HEK293 (cell line): Measurements from ENCODE around the gene NCKAP5.

ENCODE experiments used
- CTCF ChIA-PET: fragments of 350-600 bp; formaldehyde crosslinking; extraction: SDS; loops from one replicate; lab custom pipeline; 2021; ENCODE audit warnings: antibody characterized with exemption; lab: Yijun Ruan, JAX
- POLR2A ChIA-PET: fragments of 300-600 bp; formaldehyde crosslinking; extraction: SDS; loops from one replicate; lab custom pipeline; 2020; ENCODE audit warnings: antibody characterized with exemption, inconsistent platforms; lab: Yijun Ruan, JAX
- H3K27ac ChIP-seq: fragments of 200-500 bp; sonication (Bioruptor generic); 2 replicates; pipeline ENCODE4 v1.5.1; 2014; ENCODE audit warnings: low read depth, low read length, control low read depth, inconsistent platforms; ENCODE audit errors: extremely low read depth
- H3K36me3 ChIP-seq, 2 experiments: fragments of 200-500 bp in 1 of 2; sonication (Bioruptor generic) in 1 of 2; 1 replicate in 1 of 2; 2 replicates in 1 of 2; pipeline ENCODE4 v1.5.1; 2014 to 2017; ENCODE audit warnings: inconsistent platforms in 2 of 2, low read length in 2 of 2; ENCODE audit not compliant: control insufficient read depth in 2 of 2, insufficient read depth in 1 of 2
- H3K4me1 ChIP-seq: fragments of 200-500 bp; sonication (Bioruptor generic); 2 replicates; pipeline ENCODE4 v1.5.1; 2014; ENCODE audit warnings: mild to moderate bottlenecking, low read length, inconsistent platforms; ENCODE audit not compliant: control insufficient read depth, insufficient read depth
- H3K4me3 ChIP-seq: 2 replicates; pipeline ENCODE4 v1.5.1; 2011; ENCODE audit warnings: low read depth, mild to moderate bottlenecking, control low read depth, low read length, moderate library complexity
- H3K9me3 ChIP-seq: fragments of 200-500 bp; sonication (Bioruptor generic); 2 replicates; pipeline ENCODE4 v1.5.1; 2014; ENCODE audit warnings: low read depth, low read length, inconsistent platforms; ENCODE audit not compliant: control insufficient read depth, insufficient read depth
- KLF7 ChIP-seq: fragments of 450-650 bp; formaldehyde crosslinking; IDR thresholded peaks from 2 replicates; pipeline ENCODE4 v1.5.1; 2016; ENCODE audit warnings: missing biosample characterization, missing genetic modification characterization, borderline replicate concordance
- KLF9 ChIP-seq: fragments of 450-650 bp; formaldehyde crosslinking; IDR thresholded peaks from 2 replicates; pipeline ENCODE4 v1.5.1; 2016; ENCODE audit warnings: missing biosample characterization, missing genetic modification characterization, low read depth
- MEIS1 ChIP-seq: sonication (generic); formaldehyde crosslinking; IDR thresholded peaks from 2 replicates; pipeline ENCODE4 v1.8.1; 2022; ENCODE audit warnings: missing genetic modification reagents, mild to moderate bottlenecking, borderline replicate concordance
- MZF1 ChIP-seq: fragments of 450-650 bp; formaldehyde crosslinking; IDR thresholded peaks from 2 replicates; pipeline ENCODE4 v1.5.1; 2017; ENCODE audit warnings: missing biosample characterization, missing genetic modification characterization, borderline replicate concordance
- OSR2 ChIP-seq: fragments of 450-650 bp; formaldehyde crosslinking; IDR thresholded peaks from 2 replicates; pipeline ENCODE4 v1.5.1; 2016; ENCODE audit warnings: missing biosample characterization, missing genetic modification characterization
- PRDM4 ChIP-seq: fragments of 450-650 bp; formaldehyde crosslinking; IDR thresholded peaks from 2 replicates; pipeline ENCODE4 v1.5.1; 2017; ENCODE audit warnings: missing biosample characterization, missing genetic modification characterization
- ZNF140 ChIP-seq: fragments of 450-650 bp; formaldehyde crosslinking; IDR thresholded peaks from 2 replicates; pipeline ENCODE4 v1.5.1; 2016; ENCODE audit warnings: missing biosample characterization, missing genetic modification characterization
- ZNF214 ChIP-seq: fragments of 450-650 bp; formaldehyde crosslinking; IDR thresholded peaks from 2 replicates; pipeline ENCODE4 v1.5.1; 2017; ENCODE audit warnings: missing biosample characterization, mild to moderate bottlenecking, missing genetic modification characterization, borderline replicate concordance
- ZNF26 ChIP-seq: fragments of 450-650 bp; formaldehyde crosslinking; IDR thresholded peaks from 2 replicates; pipeline ENCODE4 v1.5.1; 2016; ENCODE audit warnings: missing biosample characterization, missing genetic modification characterization
- ZNF311 ChIP-seq: fragments of 450-650 bp; formaldehyde crosslinking; IDR thresholded peaks from 2 replicates; pipeline ENCODE4 v1.5.1; 2017; ENCODE audit warnings: missing biosample characterization, missing genetic modification characterization, borderline replicate concordance
- ZNF404 ChIP-seq: fragments of 450-650 bp; formaldehyde crosslinking; IDR thresholded peaks from 2 replicates; pipeline ENCODE4 v1.5.1; 2017; ENCODE audit warnings: missing biosample characterization, missing genetic modification characterization
- ZNF416 ChIP-seq: fragments of 450-650 bp; formaldehyde crosslinking; IDR thresholded peaks from 2 replicates; pipeline ENCODE4 v1.5.1; 2016; ENCODE audit warnings: missing biosample characterization, missing genetic modification characterization
- ZNF530 ChIP-seq: fragments of 450-650 bp; formaldehyde crosslinking; IDR thresholded peaks from 2 replicates; pipeline ENCODE4 v1.5.1; 2016; ENCODE audit warnings: low read depth, missing biosample characterization, missing genetic modification characterization
- ZNF626 ChIP-seq: fragments of 450-650 bp; sonication (Bioruptor Pico); formaldehyde crosslinking; IDR thresholded peaks from 2 replicates; pipeline ENCODE4 v1.5.1; 2018; ENCODE audit warnings: missing biosample characterization, missing genetic modification characterization, inconsistent platforms
- ZNF654 ChIP-seq: fragments of 450-650 bp; formaldehyde crosslinking; IDR thresholded peaks from 2 replicates; pipeline ENCODE4 v1.5.1; 2016; ENCODE audit warnings: low read depth, missing biosample characterization, missing genetic modification characterization
- ZNF768 ChIP-seq: fragments of 450-650 bp; formaldehyde crosslinking; IDR thresholded peaks from 2 replicates; pipeline ENCODE4 v1.5.1; 2018; ENCODE audit warnings: missing biosample characterization, mild to moderate bottlenecking, missing genetic modification characterization
- ZNF792 ChIP-seq: fragments of 450-650 bp; formaldehyde crosslinking; IDR thresholded peaks from 2 replicates; pipeline ENCODE4 v1.5.1; 2016; ENCODE audit warnings: missing biosample characterization, missing genetic modification characterization
- ZNF837 ChIP-seq: fragments of 450-650 bp; formaldehyde crosslinking; IDR thresholded peaks from 2 replicates; pipeline ENCODE4 v1.5.1; 2016; ENCODE audit warnings: missing biosample characterization, missing genetic modification characterization
- TF ChIP-seq, protein P1 (sequence below): fragments of 450-650 bp; formaldehyde crosslinking; IDR thresholded peaks from 2 replicates; pipeline ENCODE4 v1.5.1; 2016; ENCODE audit warnings: missing biosample characterization, missing genetic modification characterization, borderline replicate concordance
- TF ChIP-seq, protein P2 (sequence below): fragments of 450-650 bp; formaldehyde crosslinking; IDR thresholded peaks from 2 replicates; pipeline ENCODE4 v1.5.1; 2016; ENCODE audit warnings: missing biosample characterization, missing genetic modification characterization

The NCKAP5 gene

GRCh38 chr2:133570542-133570941, 2.3 kb upstream of the NCKAP5 start:
- no peak for TF ChIP-seq ZNF311
- no peak for TF ChIP-seq ZNF140 (tag by site-specific recombination)
- TF ChIP-seq MEIS1 (CRISPR knock-in tag): no peak
- TF ChIP-seq ZNF837 (tag by site-specific recombination): no peak
- TF ChIP-seq MZF1 (tag by site-specific recombination): no peak
- no peak for TF ChIP-seq KLF7 (tag by site-specific recombination)
- TF ChIP-seq OSR2: no peak
- TF ChIP-seq KLF9 (tag by site-specific recombination): no peak
- no peak for TF ChIP-seq ZNF768 (tag by site-specific recombination)
- TF ChIP-seq ZNF26: no peak
- no peak for TF ChIP-seq ZNF792 (tag by site-specific recombination)
- no peak for TF ChIP-seq ZNF416 (tag by site-specific recombination)
- no peak for TF ChIP-seq ZNF530 (tag by site-specific recombination)
- no peak for TF ChIP-seq ZNF626 (tag by site-specific recombination)
- no peak for TF ChIP-seq ZNF654
- TF ChIP-seq, protein P1, sequence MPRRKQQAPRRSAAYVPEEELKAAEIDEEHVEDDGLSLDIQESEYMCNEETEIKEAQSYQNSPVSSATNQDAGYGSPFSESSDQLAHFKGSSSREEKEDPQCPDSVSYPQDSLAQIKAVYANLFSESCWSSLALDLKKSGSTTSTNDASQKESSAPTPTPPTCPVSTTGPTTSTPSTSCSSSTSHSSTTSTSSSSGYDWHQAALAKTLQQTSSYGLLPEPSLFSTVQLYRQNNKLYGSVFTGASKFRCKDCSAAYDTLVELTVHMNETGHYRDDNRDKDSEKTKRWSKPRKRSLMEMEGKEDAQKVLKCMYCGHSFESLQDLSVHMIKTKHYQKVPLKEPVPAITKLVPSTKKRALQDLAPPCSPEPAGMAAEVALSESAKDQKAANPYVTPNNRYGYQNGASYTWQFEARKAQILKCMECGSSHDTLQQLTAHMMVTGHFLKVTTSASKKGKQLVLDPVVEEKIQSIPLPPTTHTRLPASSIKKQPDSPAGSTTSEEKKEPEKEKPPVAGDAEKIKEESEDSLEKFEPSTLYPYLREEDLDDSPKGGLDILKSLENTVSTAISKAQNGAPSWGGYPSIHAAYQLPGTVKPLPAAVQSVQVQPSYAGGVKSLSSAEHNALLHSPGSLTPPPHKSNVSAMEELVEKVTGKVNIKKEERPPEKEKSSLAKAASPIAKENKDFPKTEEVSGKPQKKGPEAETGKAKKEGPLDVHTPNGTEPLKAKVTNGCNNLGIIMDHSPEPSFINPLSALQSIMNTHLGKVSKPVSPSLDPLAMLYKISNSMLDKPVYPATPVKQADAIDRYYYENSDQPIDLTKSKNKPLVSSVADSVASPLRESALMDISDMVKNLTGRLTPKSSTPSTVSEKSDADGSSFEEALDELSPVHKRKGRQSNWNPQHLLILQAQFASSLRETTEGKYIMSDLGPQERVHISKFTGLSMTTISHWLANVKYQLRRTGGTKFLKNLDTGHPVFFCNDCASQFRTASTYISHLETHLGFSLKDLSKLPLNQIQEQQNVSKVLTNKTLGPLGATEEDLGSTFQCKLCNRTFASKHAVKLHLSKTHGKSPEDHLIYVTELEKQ (tag by site-specific recombination): no peak
- TF ChIP-seq, protein P2, sequence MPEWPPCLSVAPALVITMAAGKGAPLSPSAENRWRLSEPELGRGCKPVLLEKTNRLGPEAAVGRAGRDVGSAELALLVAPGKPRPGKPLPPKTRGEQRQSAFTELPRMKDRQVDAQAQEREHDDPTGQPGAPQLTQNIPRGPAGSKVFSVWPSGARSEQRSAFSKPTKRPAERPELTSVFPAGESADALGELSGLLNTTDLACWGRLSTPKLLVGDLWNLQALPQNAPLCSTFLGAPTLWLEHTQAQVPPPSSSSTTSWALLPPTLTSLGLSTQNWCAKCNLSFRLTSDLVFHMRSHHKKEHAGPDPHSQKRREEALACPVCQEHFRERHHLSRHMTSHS (tag by site-specific recombination): no peak
- TF ChIP-seq ZNF404 (tag by site-specific recombination): no peak
- no peak for TF ChIP-seq ZNF214 (tag by site-specific recombination)
- no peak for TF ChIP-seq PRDM4 (tag by site-specific recombination)
- TF ChIP-seq, all 188 proteins: peak for 0
- CTCF ChIA-PET: no interaction called here
- Histone ChIP-seq H3K36me3 (no peaks in the 10 kb centered on the region), H3K4me3 (no peak overlapping the region), H3K4me1 (peaks cover 6% of the 10 kb centered on the region), H3K27ac (no peak overlapping the region), H3K9me3 (no peaks in the 10 kb centered on the region)
- POLR2A ChIA-PET: no interaction called here
